OCI-LY3 (cell line): Measurements from ENCODE around the gene FRMD4A.

Source experiments
- CTCF ChIP-seq: fragments of 200-600, 300-600 bp; sonication (generic); IDR thresholded peaks from 2 replicates; pipeline ENCODE4 v1.5.1; 2014; ENCODE audit warnings: antibody characterized with exemption, low read length, low read depth
- EZH2phosphoT487 ChIP-seq: fragments of 200-600 bp; shearing (Covaris generic); IDR thresholded peaks from 2 replicates; pipeline ENCODE4 v1.6.1; 2018; ENCODE audit warnings: antibody characterized with exemption, mixed run types, low read depth

GRCh38 chr10:13869295-13869664, 461.4 kb downstream of the FRMD4A start:
- TF ChIP-seq EZH2phosphoT487 (no peak), CTCF (no peak)
